Measurements from ENCODE around the gene TPPP2.

DNA sequence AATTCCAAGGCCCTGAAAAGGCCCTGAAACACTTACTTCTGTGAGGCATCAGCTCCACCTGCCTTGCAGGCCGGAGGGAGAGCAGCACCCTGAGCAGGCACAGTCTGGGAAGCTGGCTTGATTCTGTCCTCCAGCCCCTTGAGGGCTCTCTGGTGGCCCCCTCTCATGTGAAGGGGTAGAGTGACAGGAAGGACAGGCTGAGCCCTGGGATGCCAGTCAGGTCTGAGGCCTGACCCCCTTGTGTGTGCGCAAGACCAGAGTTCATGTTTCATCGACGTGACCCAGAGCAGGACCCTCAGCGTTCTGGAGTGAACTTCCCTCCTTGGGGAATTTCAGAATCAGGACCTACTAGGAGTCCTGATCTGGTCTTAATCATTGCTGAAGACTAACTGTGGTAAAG is 28.9 kb downstream of the TPPP2 start:
- no peak for TF ChIP-seq POLR2A (IDR thresholded peaks at IDR 0.05; ENCODE audit: low read length)
- no peak for TF ChIP-seq GATA1 (IDR thresholded peaks at IDR 0.05; ENCODE audit: low read depth, low read length)

Measured in erythroblast (primary cell).